A549 (cell line): ENCODE measurements around the gene BOLA1.

Source experiments
- CEBPB ChIP-seq, 2 experiments: fragments of >200 bp in 1 of 2; sonication (Bioruptor Twin) in 1 of 2; formaldehyde crosslinking in 1 of 2; IDR thresholded peaks; 2 replicates each; pipeline ENCODE4 v1.6.1; 2012 to 2016
- CTCF ChIP-seq: fragments of >200 bp; sonication (Bioruptor Twin); formaldehyde crosslinking; IDR thresholded peaks from 3 replicates; pipeline ENCODE4 v1.5.1; 2016
- ESRRA ChIP-seq: fragments of 150-350 bp; IDR thresholded peaks from 2 replicates; pipeline ENCODE4 v1.6.1; 2014; ENCODE audit warnings: mild to moderate bottlenecking, low read length, borderline replicate concordance
- FOSB ChIP-seq: fragments of 250-450 bp; sonication (Bioruptor Pico); IDR thresholded peaks from 2 replicates; pipeline ENCODE4 v1.5.0; 2020; ENCODE audit warnings: mild to moderate bottlenecking, moderate library complexity
- MAX ChIP-seq: IDR thresholded peaks from 2 replicates; pipeline ENCODE4 v1.6.1; 2012
- NR3C1 ChIP-seq: fragments of >200 bp; sonication (Bioruptor Twin); formaldehyde crosslinking; IDR thresholded peaks from 3 replicates; pipeline ENCODE4 v1.6.1; 2017
- PBX3 ChIP-seq: IDR thresholded peaks from 2 replicates; pipeline ENCODE4 v1.6.1; 2012
- POLR2A ChIP-seq: IDR thresholded peaks from 2 replicates; pipeline ENCODE4 v1.6.1; 2012; ENCODE audit warnings: mild to moderate bottlenecking, low read length
- RAD21 ChIP-seq, 2 experiments: fragments of >200 bp in 1 of 2; sonication (Bioruptor Twin) in 1 of 2; formaldehyde crosslinking in 1 of 2; IDR thresholded peaks in 1 of 2; conservative IDR thresholded peaks in 1 of 2; 2 replicates in 1 of 2; 3 replicates in 1 of 2; pipeline ENCODE4 v1.6.1; 2012 to 2018; ENCODE audit warnings: inconsistent platforms in 1 of 2
- RCOR1 ChIP-seq: fragments of 150-350 bp; IDR thresholded peaks from 2 replicates; pipeline ENCODE4 v1.6.1; 2014; ENCODE audit warnings: antibody characterized with exemption, low read length, low read depth
- REST ChIP-seq: fragments of 200-600 bp; sonication (generic); IDR thresholded peaks from 2 replicates; pipeline ENCODE4 v1.6.1; 2016; ENCODE audit warnings: antibody characterized with exemption, mild to moderate bottlenecking, moderate library complexity
- RFX5 ChIP-seq: fragments of 450-650 bp; IDR thresholded peaks from 2 replicates; pipeline ENCODE4 v1.7.1; 2014; ENCODE audit warnings: antibody characterized with exemption, mild to moderate bottlenecking, moderate library complexity
- RNF2 ChIP-seq: fragments of 200-600 bp; sonication (generic); IDR thresholded peaks from 2 replicates; pipeline ENCODE4 v1.6.1; 2016; ENCODE audit warnings: low read depth, mild to moderate bottlenecking, antibody characterized with exemption, moderate library complexity, borderline replicate concordance

- TF ChIP-seq RCOR1 = no peak
- TF ChIP-seq POLR2A = no peak
- TF ChIP-seq ESRRA = no peak
- TF ChIP-seq REST = no peak
- TF ChIP-seq CTCF = no peak; the same call in 2 of the 3 replicates
- no peak for TF ChIP-seq RAD21 (conservative IDR thresholded peaks at IDR 0.05 in 1 of 2, IDR thresholded peaks at IDR 0.05 in 1 of 2)
- no peak for TF ChIP-seq CEBPB (IDR thresholded peaks at IDR 0.05)
- TF ChIP-seq PBX3 = no peak
- no peak for TF ChIP-seq RNF2
- TF ChIP-seq MAX = no peak
- TF ChIP-seq NR3C1 = no peak
- no peak for TF ChIP-seq FOSB (CRISPR knock-in tag)
- TF ChIP-seq RFX5 = no peak
Observed at GRCh38 chr1:149884433-149885338, 14.7 kb upstream of the BOLA1 start.
